GM13976 (cell line): Measurements from ENCODE around the gene SCD5.

Experiments used
- DNase-seq: peaks from one replicate; pipeline ENCODE4 v3.0.0; 2012; ENCODE audit warnings: low spot score
- CTCF ChIP-seq: IDR thresholded peaks from 2 replicates; pipeline ENCODE4 v1.5.1; 2012; ENCODE audit warnings: borderline replicate concordance, mild to moderate bottlenecking; ENCODE audit not compliant: insufficient read depth; ENCODE audit errors: extremely low read depth, missing control alignments, control extremely low read depth
- in situ Hi-C: fragments of 300-500 bp; cut with MboI; formaldehyde crosslinking; loops from one replicate; pipeline ENCODE4 v1.12.0; 2022; ENCODE audit warnings: low sequenced_read_pairs, mixed read lengths, inconsistent platforms; ENCODE audit not compliant: unreplicated experiment

Gene SCD5

DNA sequence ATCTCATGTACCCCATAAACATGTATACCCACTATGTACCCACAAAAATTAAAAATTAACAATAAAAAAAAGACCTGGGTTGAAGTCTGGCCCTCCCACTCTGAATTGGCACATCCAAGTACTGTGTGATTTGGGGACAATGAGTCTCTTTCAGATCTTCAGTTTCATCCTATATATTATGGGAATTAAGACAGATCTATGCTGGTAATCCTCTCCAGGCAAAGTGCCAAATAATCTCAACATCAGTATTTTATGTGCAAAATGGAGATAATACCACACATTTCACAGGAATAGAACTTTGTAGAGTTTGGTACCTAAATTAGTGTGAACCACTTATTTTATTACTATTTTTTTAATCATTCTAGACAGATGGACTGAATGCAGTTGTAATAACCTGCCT is 11.0 kb upstream of the SCD5 start:
- in situ Hi-C loops, result no loop called here
- no peak for TF ChIP-seq CTCF
- DNase-seq, result no peak

DNA sequence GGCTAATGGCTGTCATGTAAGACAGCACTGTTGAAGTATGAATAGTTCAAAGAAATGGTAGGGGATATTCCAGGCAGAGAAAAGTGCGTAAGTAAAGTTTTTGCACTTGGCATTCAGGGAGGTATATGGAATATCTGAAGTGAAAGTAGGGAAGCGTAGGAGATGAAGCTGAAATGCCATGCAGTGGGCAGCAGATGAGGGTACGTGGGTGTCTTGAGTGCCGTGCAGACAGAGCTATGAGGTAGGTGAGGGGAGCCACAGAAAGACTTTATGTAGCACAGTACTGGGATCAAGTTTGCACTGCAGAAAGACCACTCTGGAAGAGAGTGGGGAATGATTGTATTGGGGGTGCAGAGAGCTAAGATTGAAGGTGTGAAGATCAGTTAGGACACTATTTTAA is 5.2 kb upstream of the SCD5 start:
- TF ChIP-seq CTCF, result no peak
- in situ Hi-C loops, result no loop called here

GRCh38 chr4:82802911-82803310 is 4.3 kb upstream of the SCD5 start:
- no peak for TF ChIP-seq CTCF
- in situ Hi-C loops, result no loop called here
- no peak for DNase-seq

More for the DNA sequence above, 5.2 kb upstream of the SCD5 start:
- DNase-seq, result no peak

DNA sequence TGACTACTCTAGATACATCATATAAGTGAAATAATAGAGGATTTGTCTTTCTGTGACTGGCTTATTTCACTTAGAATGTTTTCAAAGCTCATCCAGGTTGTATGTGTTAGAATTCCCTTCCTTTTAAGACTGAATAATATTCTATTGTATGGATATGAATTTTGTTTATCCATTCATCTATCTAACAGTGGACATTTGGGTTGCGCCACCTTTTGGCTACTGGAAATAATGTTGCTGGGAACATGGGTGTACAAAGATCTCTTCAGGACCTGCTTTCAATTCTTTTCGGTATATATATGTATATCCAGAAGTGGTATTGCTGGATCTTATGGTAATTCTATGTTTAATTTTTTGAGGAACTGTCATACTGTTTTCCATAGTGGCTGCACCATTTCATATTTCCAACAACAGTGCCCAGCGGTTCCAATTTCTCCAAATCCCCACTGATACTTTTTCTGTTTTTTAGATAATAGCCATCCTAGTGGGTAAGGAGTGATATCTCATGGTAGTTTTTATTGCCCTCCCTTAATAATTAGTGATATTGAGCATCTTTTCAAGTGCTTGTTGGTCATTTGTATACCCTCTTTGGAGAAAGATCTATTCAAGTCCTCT is 3.4 kb upstream of the SCD5 start:
- TF ChIP-seq CTCF, result peak; percentile 40

GRCh38 chr4:82799006-82799881 is 648 bp upstream of the SCD5 start:
- DNase-seq, result peak; percentile 37
- TF ChIP-seq CTCF, result no peak
- in situ Hi-C loops, result no loop called here

More for the DNA sequence above, 3.4 kb upstream of the SCD5 start:
- in situ Hi-C loops, result no loop called here
- DNase-seq, result no peak

DNA sequence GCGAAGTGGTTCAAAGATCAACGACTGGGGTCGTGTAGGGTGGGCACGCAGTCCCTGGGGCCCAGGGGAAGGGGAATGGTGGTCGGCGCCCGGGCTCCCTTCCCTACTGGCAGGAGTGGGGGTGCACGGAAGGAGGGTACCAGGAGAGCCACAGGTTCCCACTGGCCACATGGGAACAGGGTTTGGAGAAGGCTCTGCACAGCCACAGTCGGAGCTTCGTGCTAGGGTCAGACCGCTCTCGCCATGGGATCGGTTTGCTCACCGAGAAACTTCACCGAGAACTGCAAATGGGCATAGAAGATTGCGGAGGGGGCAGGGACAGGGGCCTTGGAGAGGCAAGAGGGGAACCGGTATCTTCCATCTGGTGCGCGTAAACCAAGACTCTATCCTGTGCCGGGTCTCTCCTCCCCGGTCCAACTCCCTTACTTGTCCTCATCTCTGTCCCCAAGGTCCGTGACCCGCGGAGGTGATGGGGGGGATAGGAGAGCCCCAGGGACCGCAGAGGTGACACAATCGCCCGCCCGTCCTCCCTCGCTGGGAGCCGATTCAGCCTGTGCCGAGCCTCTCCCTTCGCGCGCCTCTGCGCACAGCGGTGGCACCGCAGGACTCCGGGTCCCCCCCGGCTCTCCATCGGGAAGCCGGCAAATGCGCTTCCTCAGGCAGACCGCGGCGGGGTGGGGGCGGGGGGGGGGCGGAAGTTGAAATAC is 1.0 kb downstream of the SCD5 start:
- in situ Hi-C loops, result no loop called here
- peak; percentile 51 for DNase-seq
- TF ChIP-seq CTCF, result no peak
